HepG2 (cell line): ENCODE measurements around the gene OSBPL8. TPM values are rescaled to one million over a fixed set of nuclear protein-coding genes. Genes with fewer than 3 reads are reported as not detected.

ENCODE experiments used
- ATAC-seq: fragments of 200-7000 bp; cut with Tn5 transposase; 3 replicates; pipeline ENCODE4 v1.9.1; 2020; ENCODE audit warnings: mild to moderate bottlenecking, moderate library complexity
- BruUV-seq: library from RNA; stranded (reverse); fragments of 400-500 nt; replicated peaks from 2 replicates; lab custom pipeline; 2021; lab: Mats Ljungman, UMichigan
- CTCF ChIA-PET: fragments of 300-600 bp; formaldehyde crosslinking; extraction: SDS; loops from one replicate; lab custom pipeline; 2021; ENCODE audit warnings: low total read pairs, inconsistent platforms, low intra/inter-chr PET ratio; lab: Yijun Ruan, JAX
- POLR2A ChIA-PET: fragments of 350-600 bp; sonication (Branson Sonifier 250); formaldehyde crosslinking; loops from one replicate; lab custom pipeline; 2020; ENCODE audit warnings: antibody characterized with exemption, inconsistent platforms; lab: Yijun Ruan, JAX
- DNase-seq: peaks from one replicate; pipeline ENCODE4 v3.0.0-alpha.2; 2015; ENCODE audit warnings: low spot score
- FAIRE-seq: peaks from 3 replicates; lab custom pipeline; 2011; peaks lifted over from hg19 to GRCh38; lab: Jason Lieb, UNC
- H2AFZ ChIP-seq: one replicate; pipeline ENCODE4 v1.6.1; 2011; ENCODE audit warnings: low read length, inconsistent platforms
- H3K27ac ChIP-seq: fragments of 300-600 bp; 3 replicates; pipeline ENCODE4 v1.8.0; 2011; ENCODE audit warnings: mixed run types, mild to moderate bottlenecking, mixed read lengths, low read length, inconsistent platforms; ENCODE audit not compliant: insufficient read depth; ENCODE audit errors: extremely low read length
- H3K27me3 ChIP-seq, 2 experiments: fragments of 200-600 bp in 1 of 2; 2 replicates in 1 of 2; 3 replicates in 1 of 2; pipeline versions ENCODE4 v1.6.0 to v1.8.0; 2011; ENCODE audit warnings: low read length in 2 of 2, mild to moderate bottlenecking in 2 of 2, moderate library complexity in 2 of 2, inconsistent platforms in 1 of 2; ENCODE audit not compliant: insufficient read depth in 2 of 2, control insufficient read depth in 1 of 2
- H3K36me3 ChIP-seq, 2 experiments: fragments of 200-600 bp in 1 of 2; replicated peaks in 1 of 2; 2 replicates in 1 of 2; 3 replicates in 1 of 2; pipeline versions ENCODE4 v1.5.1 to v1.8.0; 2011; ENCODE audit warnings: low read length in 2 of 2, inconsistent platforms in 1 of 2; ENCODE audit not compliant: insufficient read depth in 2 of 2, control insufficient read depth in 1 of 2
- H3K4me1 ChIP-seq: 2 replicates; pipeline ENCODE4 v1.5.1; 2012; ENCODE audit warnings: low read length, inconsistent platforms; ENCODE audit not compliant: insufficient read depth
- H3K4me2 ChIP-seq: 2 replicates; pipeline ENCODE4 v1.6.0; 2011; ENCODE audit warnings: low read depth, low read length, inconsistent platforms
- H3K4me3 ChIP-seq, 3 experiments: fragments of 200-600 bp in 1 of 3; sonication (generic), shearing (Covaris generic) in 1 of 3; replicated peaks in 1 of 3; 2 replicates each; pipeline ENCODE4 v1.5.1; 2011 to 2016; ENCODE audit warnings: low read length in 3 of 3, inconsistent platforms in 2 of 3, low read depth in 2 of 3, mild to moderate bottlenecking in 2 of 3, control low read depth in 1 of 3, mixed read lengths in 1 of 3; ENCODE audit not compliant: insufficient read depth in 1 of 3
- H3K79me2 ChIP-seq: one replicate; pipeline ENCODE4 v1.6.1; 2011; ENCODE audit warnings: low read length, inconsistent platforms; ENCODE audit not compliant: insufficient read depth
- H3K9ac ChIP-seq: 2 replicates; pipeline ENCODE4 v1.6.0; 2011; ENCODE audit warnings: mild to moderate bottlenecking, low read depth, low read length, inconsistent platforms; ENCODE audit not compliant: insufficient read depth
- H3K9me3 ChIP-seq: 2 replicates; pipeline ENCODE4 v1.5.1; 2012; ENCODE audit warnings: mild to moderate bottlenecking, low read length
- H4K20me1 ChIP-seq: 2 replicates; pipeline ENCODE4 v1.6.0; 2011; ENCODE audit warnings: inconsistent platforms, mild to moderate bottlenecking, low read length, moderate library complexity; ENCODE audit not compliant: insufficient read depth
- ARNT ChIP-seq: fragments of 450-650 bp; IDR thresholded peaks from 2 replicates; pipeline ENCODE4 v1.6.1; 2017
- GFI1 ChIP-seq: sonication (generic); formaldehyde crosslinking; IDR thresholded peaks from 2 replicates; pipeline ENCODE4 v1.5.0; 2020; ENCODE audit warnings: missing genetic modification reagents, mild to moderate bottlenecking, borderline replicate concordance
- MED8 ChIP-seq: sonication (generic); formaldehyde crosslinking; IDR thresholded peaks from 2 replicates; pipeline ENCODE4 v1.8.1; 2023; ENCODE audit warnings: mild to moderate bottlenecking, missing genetic modification reagents; ENCODE audit not compliant: insufficient replicate concordance
- MEF2D ChIP-seq: sonication (generic); formaldehyde crosslinking; IDR thresholded peaks from 2 replicates; pipeline ENCODE4 v1.5.1; 2020; ENCODE audit warnings: mild to moderate bottlenecking, missing genetic modification reagents
- MTA1 ChIP-seq: sonication (generic); formaldehyde crosslinking; IDR thresholded peaks from 2 replicates; pipeline ENCODE4 v1.4.0; 2020; ENCODE audit warnings: missing genetic modification reagents, mild to moderate bottlenecking, borderline replicate concordance
- NFIB ChIP-seq: sonication (generic); formaldehyde crosslinking; IDR thresholded peaks from 2 replicates; pipeline ENCODE4 v1.9.0; 2021; ENCODE audit warnings: missing genetic modification reagents, mild to moderate bottlenecking, borderline replicate concordance
- PHF20 ChIP-seq: sonication (generic); formaldehyde crosslinking; IDR thresholded peaks from 2 replicates; pipeline ENCODE4 v1.5.0; 2020; ENCODE audit warnings: mild to moderate bottlenecking, missing genetic modification reagents
- SIN3B ChIP-seq: fragments of 150-350 bp; IDR thresholded peaks from 2 replicates; pipeline ENCODE4 v1.6.1; 2014; ENCODE audit warnings: low read length
- TEAD3 ChIP-seq: optimal IDR thresholded peaks from 2 replicates; pipeline ENCODE3; 2016; ENCODE audit warnings: borderline replicate concordance
- ZBTB2 ChIP-seq: sonication (generic); formaldehyde crosslinking; IDR thresholded peaks from 2 replicates; pipeline ENCODE4 v1.8.0; 2022; ENCODE audit warnings: low read depth, missing genetic modification reagents
- ZNF20 ChIP-seq: sonication (generic); formaldehyde crosslinking; IDR thresholded peaks from 2 replicates; pipeline ENCODE4 v1.4.0; 2020; ENCODE audit warnings: mild to moderate bottlenecking, moderate library complexity, missing genetic modification reagents
- ZNF441 ChIP-seq: sonication (generic); formaldehyde crosslinking; IDR thresholded peaks from 2 replicates; pipeline ENCODE4 v1.7.0; 2021; ENCODE audit warnings: missing genetic modification reagents, borderline replicate concordance
- ZNF576 ChIP-seq: sonication (generic); formaldehyde crosslinking; IDR thresholded peaks from 2 replicates; pipeline ENCODE4 v1.4.0; 2020; ENCODE audit warnings: mild to moderate bottlenecking, missing genetic modification reagents
- ZNF747 ChIP-seq: sonication (generic); formaldehyde crosslinking; IDR thresholded peaks from 2 replicates; pipeline ENCODE4 v1.8.1; 2023; ENCODE audit warnings: missing genetic modification reagents, mild to moderate bottlenecking, borderline replicate concordance
- ZNF788 ChIP-seq: sonication (generic); formaldehyde crosslinking; IDR thresholded peaks from 2 replicates; pipeline ENCODE4 v1.5.0; 2020; ENCODE audit warnings: mild to moderate bottlenecking, missing genetic modification reagents, borderline replicate concordance
- ZSCAN30 ChIP-seq: sonication (generic); formaldehyde crosslinking; IDR thresholded peaks from 2 replicates; pipeline ENCODE4 v1.5.0; 2020; ENCODE audit warnings: mild to moderate bottlenecking, missing genetic modification reagents
- WGBS: methylation state at CpG from one replicate; pipeline ENCODE4 v1.1.6; 2017; ENCODE audit warnings: low lambda C conversion rate; 5-methylcytosine and 5-hydroxymethylcytosine counted together
- in situ Hi-C: cut with HindIII; loops from 2 replicates; pipeline ENCODE4 v1.10.0; 2017; ENCODE audit warnings: low pct_unique_long_range_greater_than_20kb; ENCODE audit not compliant: extremely low pct_ligation_motif_present
- intact Hi-C: fragments of 100-400 bp; cut with micrococcal nuclease; formaldehyde crosslinking; loops from one replicate; pipeline ENCODE4 v1.10.0; 2022; ENCODE audit not compliant: unreplicated experiment
- polyA plus RNA-seq, 8 experiments: library from polyadenylated mRNA; depleted of rRNA in 3 of 8; stranded (reverse) in 7 of 8; unstranded in 1 of 8; fragments of >200 nt; fragmentation: Illumina TruSeq in 4 of 8; extraction: Trizol in 4 of 8; gene quantifications; 2 replicates each; pipeline versions ENCODE4 v1.2.1 to v1.2.3, GENCODE V29; 2011 to 2016; ENCODE audit warnings: low read depth in 4 of 8, missing spikeins in 1 of 8, mixed read lengths in 1 of 8; ENCODE audit not compliant: insufficient read depth in 1 of 8
- total RNA-seq, 5 experiments: library from RNA; depleted of rRNA; stranded (reverse); fragments of >200 nt; fragmentation: Illumina TruSeq; extraction: Trizol; gene quantifications; 2 replicates each; pipeline ENCODE4 v1.2.3, GENCODE V29; 2016; ENCODE audit warnings: low read depth in 1 of 5
- TF ChIP-seq, protein P1 (sequence below): sonication (generic); formaldehyde crosslinking; IDR thresholded peaks from 2 replicates; pipeline ENCODE4 v1.8.0; 2022; ENCODE audit warnings: mild to moderate bottlenecking, missing genetic modification reagents; ENCODE audit not compliant: insufficient replicate concordance

Gene OSBPL8
- total and polyA plus RNA-seq, 2 of the 13 experiments (the other 11 are each of a cell fraction or from before 2014, with no cell fraction given): 11.0 to 33.9 TPM

DNA sequence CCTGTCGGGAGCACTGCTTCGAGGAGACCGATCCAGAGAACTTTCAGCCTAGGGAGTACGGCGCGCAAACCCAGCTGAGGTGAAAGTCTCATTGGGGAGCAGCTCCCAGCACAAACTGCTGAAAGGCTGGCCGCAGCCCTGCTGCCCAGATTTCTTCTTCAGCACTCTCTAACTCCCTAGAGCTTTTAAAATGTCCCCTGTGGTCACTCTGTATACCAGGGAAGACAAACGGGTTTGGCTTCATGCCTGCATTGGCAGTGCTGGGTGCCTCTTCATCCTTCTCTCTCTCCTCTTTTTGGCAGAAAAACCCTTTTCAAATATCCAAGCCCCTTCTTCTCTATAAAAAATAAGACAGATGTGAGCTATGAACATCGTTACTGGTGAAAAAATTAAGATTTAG is 246.3 kb downstream of the OSBPL8 start:
- no peak overlapping the region for H3K9ac ChIP-seq
- TF ChIP-seq MED8 (no peak), ZNF20 (CRISPR knock-in tag) (no peak), ZBTB2 (no peak), MEF2D (CRISPR knock-in tag) (no peak), ZNF747 (no peak), GFI1 (CRISPR knock-in tag) (no peak), ZNF788 (CRISPR knock-in tag) (no peak), NFIB (no peak), ZSCAN30 (CRISPR knock-in tag) (no peak), ARNT (no peak), PHF20 (CRISPR knock-in tag) (no peak), ZNF441 (no peak), TEAD3 (CRISPR knock-in tag) (no peak), MTA1 (CRISPR knock-in tag) (no peak), SIN3B (no peak), ZNF576 (no peak)
- TF ChIP-seq, protein P1, sequence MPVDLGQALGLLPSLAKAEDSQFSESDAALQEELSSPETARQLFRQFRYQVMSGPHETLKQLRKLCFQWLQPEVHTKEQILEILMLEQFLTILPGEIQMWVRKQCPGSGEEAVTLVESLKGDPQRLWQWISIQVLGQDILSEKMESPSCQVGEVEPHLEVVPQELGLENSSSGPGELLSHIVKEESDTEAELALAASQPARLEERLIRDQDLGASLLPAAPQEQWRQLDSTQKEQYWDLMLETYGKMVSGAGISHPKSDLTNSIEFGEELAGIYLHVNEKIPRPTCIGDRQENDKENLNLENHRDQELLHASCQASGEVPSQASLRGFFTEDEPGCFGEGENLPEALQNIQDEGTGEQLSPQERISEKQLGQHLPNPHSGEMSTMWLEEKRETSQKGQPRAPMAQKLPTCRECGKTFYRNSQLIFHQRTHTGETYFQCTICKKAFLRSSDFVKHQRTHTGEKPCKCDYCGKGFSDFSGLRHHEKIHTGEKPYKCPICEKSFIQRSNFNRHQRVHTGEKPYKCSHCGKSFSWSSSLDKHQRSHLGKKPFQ: no peak
- no peaks in the 10 kb centered on the region for H3K79me2 ChIP-seq
- ChIA-PET POLR2A (no interaction called here), CTCF (no interaction called here)
- H3K4me2 ChIP-seq: no peak overlapping the region
- no peaks in the 10 kb centered on the region for H3K9me3 ChIP-seq
- no peaks in the 10 kb centered on the region for H4K20me1 ChIP-seq
- ATAC-seq: peak; percentile 37; the same call in 2 of the 3 replicates
- H3K27me3 ChIP-seq: peaks cover 0 to 10% of the 10 kb centered on the region in 2 experiments; a peak in 2 of 5 replicates
- intact Hi-C loops: no loop called here
- no peak overlapping the region for H2AFZ ChIP-seq
- in situ Hi-C loops: no loop called here
- no peak overlapping the region for H3K27ac ChIP-seq
- WGBS: 22% methylated on average over 4 of the region's 9 CpGs
- no peaks in the 10 kb centered on the region for H3K36me3 ChIP-seq
- no peak for DNase-seq
- H3K4me3 ChIP-seq: no peak overlapping the region
- no TSS peak for BruUV-seq
- no peaks in the 10 kb centered on the region for H3K4me1 ChIP-seq
- FAIRE-seq: no peak
